GM12878 (cell line): ENCODE results near the gene GABBR2. TPM values are rescaled to one million over a fixed set of nuclear protein-coding genes. Genes with fewer than 3 reads are reported as not detected.

ENCODE experiments used
- ATAC-seq: fragments of 200-7000 bp; cut with Tn5 transposase; 3 replicates; pipeline ENCODE4 v1.9.1; 2020; ENCODE audit warnings: mild to moderate bottlenecking, moderate library complexity
- BruUV-seq: library from RNA; stranded (reverse); fragments of 400-500 nt; replicated peaks from 2 replicates; lab custom pipeline; 2021; lab: Mats Ljungman, UMichigan
- CTCF ChIA-PET: fragments of 300-600 bp; sonication (Branson Sonifier 250); formaldehyde crosslinking; extraction: SDS; loops from one replicate; lab custom pipeline; 2021; ENCODE audit warnings: inconsistent platforms; lab: Yijun Ruan, JAX
- POLR2A ChIA-PET: fragments of 350-600 bp; formaldehyde crosslinking; extraction: SDS; loops from one replicate; lab custom pipeline; 2021; ENCODE audit warnings: inconsistent platforms; lab: Charles Lee
- RAD21 ChIA-PET: fragments of 300-600 bp; sonication (Branson Sonifier 250); formaldehyde crosslinking; loops from one replicate; lab custom pipeline; 2023; ENCODE audit warnings: antibody characterized with exemption; ENCODE audit not compliant: unreplicated experiment; lab: Charles Lee
- SMC1A ChIA-PET: fragments of 300-600 bp; sonication (Branson Sonifier 250); formaldehyde crosslinking; loops from one replicate; lab custom pipeline; 2023; ENCODE audit not compliant: unreplicated experiment, uncharacterized antibody; lab: Charles Lee
- DNase-seq: peaks from one replicate; pipeline ENCODE4 v3.0.0-alpha.2; 2011; ENCODE audit warnings: low read depth, low spot score
- FAIRE-seq: peaks from 3 replicates; lab custom pipeline; 2011; peaks lifted over from hg19 to GRCh38; lab: Jason Lieb, UNC
- H2AFZ ChIP-seq: 2 replicates; pipeline ENCODE4 v1.6.0; 2011; ENCODE audit warnings: low read depth, low read length, control low read depth; ENCODE audit not compliant: control insufficient read depth
- H3K27ac ChIP-seq: 2 replicates; pipeline ENCODE4 v1.5.1; 2011; ENCODE audit warnings: control low read depth; ENCODE audit not compliant: control insufficient read depth, insufficient read depth
- H3K27me3 ChIP-seq, 2 experiments: replicated peaks in 1 of 2; 2 replicates each; pipeline versions ENCODE4 v1.6.0 to v1.6.1; 2011; ENCODE audit warnings: low read length in 1 of 2; ENCODE audit not compliant: control insufficient read depth in 2 of 2, insufficient read depth in 2 of 2
- H3K36me3 ChIP-seq, 2 experiments: 2 replicates each; pipeline ENCODE4 v1.5.1; 2011; ENCODE audit warnings: low read length in 1 of 2; ENCODE audit not compliant: control insufficient read depth in 2 of 2, insufficient read depth in 2 of 2
- H3K4me1 ChIP-seq: 2 replicates; pipeline ENCODE4 v1.6.1; 2011; ENCODE audit warnings: mild to moderate bottlenecking, low read length, moderate library complexity, mixed read lengths; ENCODE audit not compliant: control insufficient read depth, insufficient read depth
- H3K4me2 ChIP-seq: 2 replicates; pipeline ENCODE4 v1.6.0; 2011; ENCODE audit warnings: control low read depth; ENCODE audit not compliant: control insufficient read depth, insufficient read depth
- H3K4me3 ChIP-seq: fragments of 200-600 bp; sonication (generic); 2 replicates; pipeline ENCODE4 v1.5.1; 2016
- H3K79me2 ChIP-seq: 2 replicates; pipeline ENCODE4 v1.6.0; 2011; ENCODE audit warnings: low read length; ENCODE audit not compliant: control insufficient read depth, insufficient read depth
- H3K9ac ChIP-seq: 2 replicates; pipeline ENCODE4 v1.8.0; 2011; ENCODE audit warnings: low read length, control low read depth, mixed read lengths; ENCODE audit not compliant: control insufficient read depth, insufficient read depth
- H3K9me3 ChIP-seq: replicated peaks from 3 replicates; pipeline ENCODE4 v1.5.1; 2011; ENCODE audit warnings: mild to moderate bottlenecking, low read length; ENCODE audit not compliant: control insufficient read depth, insufficient read depth
- H4K20me1 ChIP-seq: 2 replicates; pipeline ENCODE4 v1.6.0; 2011; ENCODE audit not compliant: control insufficient read depth, insufficient read depth
- CREM ChIP-seq: IDR thresholded peaks from 2 replicates; pipeline ENCODE4 v1.6.1; 2014; ENCODE audit warnings: antibody characterized with exemption, low read depth
- E2F8 ChIP-seq: fragments of 450-650 bp; IDR thresholded peaks from 2 replicates; pipeline ENCODE4 v1.6.1; 2018; ENCODE audit warnings: mild to moderate bottlenecking, low read depth, moderate library complexity; ENCODE audit not compliant: partially characterized antibody
- MEF2A ChIP-seq: IDR thresholded peaks from 2 replicates; pipeline ENCODE4 v1.6.1; 2011; ENCODE audit warnings: low read depth, mild to moderate bottlenecking, low read length, moderate library complexity; ENCODE audit not compliant: insufficient read depth
- NFXL1 ChIP-seq: fragments of 450-650 bp; IDR thresholded peaks from 2 replicates; pipeline ENCODE4 v1.6.1; 2017; ENCODE audit warnings: antibody characterized with exemption, mild to moderate bottlenecking, borderline replicate concordance
- SKIL ChIP-seq: fragments of 450-650 bp; IDR thresholded peaks from 2 replicates; pipeline ENCODE4 v1.6.1; 2017; ENCODE audit warnings: mild to moderate bottlenecking, low read depth, inconsistent platforms; ENCODE audit not compliant: poor library complexity, severe bottlenecking
- SUPT20H ChIP-seq: IDR thresholded peaks from 2 replicates; pipeline ENCODE4 v1.6.1; 2011; ENCODE audit warnings: low read depth, mild to moderate bottlenecking, low read length, moderate library complexity, borderline replicate concordance; ENCODE audit not compliant: control insufficient read depth
- SUZ12 ChIP-seq: fragments of 200-600 bp; sonication (generic); IDR thresholded peaks from one replicate; pipeline ENCODE4 v1.6.1; 2018; ENCODE audit warnings: antibody characterized with exemption, mild to moderate bottlenecking; ENCODE audit not compliant: unreplicated experiment
- ZNF274 ChIP-seq: IDR thresholded peaks from one replicate; pipeline ENCODE4 v1.8.0; 2011; ENCODE audit not compliant: insufficient read length, insufficient read depth
- ZNF592 ChIP-seq: fragments of 450-650 bp; IDR thresholded peaks from 2 replicates; pipeline ENCODE4 v1.6.1; 2017; ENCODE audit warnings: mild to moderate bottlenecking, moderate library complexity
- WGBS: methylation state at CpG from one replicate; pipeline ENCODE4 v1.1.6; 2016; ENCODE audit warnings: low lambda C conversion rate; ENCODE audit not compliant: insufficient replicate concordance, insufficient coverage; ENCODE audit errors: missing lambda C conversion rate; 5-methylcytosine and 5-hydroxymethylcytosine counted together
- in situ Hi-C: fragments of 300-500 bp; cut with MboI; formaldehyde crosslinking; loops from 9 replicates; pipeline ENCODE4 v1.14.3; 2018; ENCODE audit warnings: mixed read lengths
- intact Hi-C: fragments of 100-400 bp; cut with micrococcal nuclease; formaldehyde crosslinking; loops from one replicate; pipeline ENCODE4 v1.14.2; 2022; ENCODE audit not compliant: unreplicated experiment
- polyA plus RNA-seq, 11 experiments: library from polyadenylated mRNA; depleted of rRNA in 4 of 11; unstranded in 6 of 11; stranded (reverse) in 5 of 11; fragments of >200 nt; fragmentation: Nextera tagmentation in 4 of 11; fragmentation: Illumina TruSeq in 1 of 11; extraction: Ambion mirVana in 4 of 11; extraction: Trizol in 1 of 11; gene quantifications; 1 replicate in 1 of 11; 2 replicates in 10 of 11; pipeline versions ENCODE4 v1.2.1 to v1.2.3, GENCODE V29; 2011 to 2016; ENCODE audit warnings: inconsistent platforms in 2 of 11, missing spikeins in 2 of 11, low read depth in 1 of 11
- total RNA-seq, 4 experiments: library from RNA; depleted of rRNA in 3 of 4; stranded (reverse); fragments of >200 nt in 3 of 4; fragmentation: Illumina TruSeq in 1 of 4; extraction: Trizol in 1 of 4; gene quantifications; 2 replicates each; pipeline versions ENCODE4 v1.2.1 to v1.2.3, GENCODE V29; 2013 to 2021

Gene GABBR2
- total and polyA plus RNA-seq, 10 of the 15 experiments (the other 5 are each of a cell fraction or from before 2014, with no cell fraction given) = 0.02 to 2.2 (median 0.06) TPM; not detected in 2

- no peak for TF ChIP-seq ZNF592
These were observed 67.0 kb downstream of the GABBR2 start (continued) for GRCh38 chr9:98641695-98642094.

- no peaks in the 10 kb centered on the region for H4K20me1 ChIP-seq
- no peak overlapping the region for H2AFZ ChIP-seq
- H3K27ac ChIP-seq = no peak overlapping the region
- H3K9me3 ChIP-seq = no peaks in the 10 kb centered on the region
- no peak overlapping the region for H3K4me2 ChIP-seq
- no peaks in the 10 kb centered on the region; a peak in 1 of 4 replicates for H3K27me3 ChIP-seq
- POLR2A ChIA-PET = no interaction called here
- intact Hi-C loops = no loop called here
- no peak overlapping the region for H3K4me3 ChIP-seq
- no peaks in the 10 kb centered on the region for H3K36me3 ChIP-seq
- DNase-seq = no peak
- 8% methylated on average over 3 of the region's 3 CpGs for WGBS
- H3K4me1 ChIP-seq = no peaks in the 10 kb centered on the region
- in situ Hi-C loops = no loop called here
- CTCF ChIA-PET = no interaction called here
- no TSS peak for BruUV-seq
- RAD21 ChIA-PET = interaction anchor here (0.6 kb wide), 1 partner anchor 133 kb away, joined by 3 read pairs; no protein-coding TSS in a partner anchor
- H3K79me2 ChIP-seq = no peaks in the 10 kb centered on the region
- TF ChIP-seq E2F8 = no peak
- TF ChIP-seq NFXL1 = no peak
- TF ChIP-seq CREM = no peak
- no peak for TF ChIP-seq SUPT20H
- TF ChIP-seq ZNF274 = no peak
- TF ChIP-seq SUZ12 = no peak
- TF ChIP-seq MEF2A = no peak
- no peak for TF ChIP-seq SKIL
- TF ChIP-seq, all 136 proteins: peak for 0
- FAIRE-seq = no peak
- ATAC-seq = no peak
- SMC1A ChIA-PET = interaction anchor here (0.7 kb wide), 1 partner anchor 188 kb away, joined by 3 read pairs; no protein-coding TSS in a partner anchor
- H3K9ac ChIP-seq = no peak overlapping the region
These were observed 68.3 kb downstream of the GABBR2 start for GRCh38 chr9:98640394-98640793.
